H9 (cell line): ENCODE data around the gene RAP1GAP2. TPM values are rescaled to one million over a fixed set of nuclear protein-coding genes. Genes with fewer than 3 reads are reported as not detected.
A peak's percentile ranks its signal among the peaks of the same experiment; 100 is the strongest.

Experiments
- DNase-seq: peaks from one replicate; pipeline ENCODE4 v3.0.0-alpha.2; 2017
- H2AFZ ChIP-seq: one replicate; pipeline ENCODE4 v1.6.1; 2013; ENCODE audit warnings: mild to moderate bottlenecking, low read length, control low read depth, moderate library complexity
- H2AK5ac ChIP-seq: 2 replicates; pipeline ENCODE4 v1.6.1; 2013; ENCODE audit warnings: low read length, control low read depth, mixed read lengths; ENCODE audit not compliant: insufficient read length
- H2BK120ac ChIP-seq: one replicate; pipeline ENCODE4 v1.6.1; 2013; ENCODE audit warnings: low read depth, mild to moderate bottlenecking, low read length, control low read depth, inconsistent platforms; ENCODE audit not compliant: poor library complexity, severe bottlenecking
- H2BK12ac ChIP-seq: 2 replicates; pipeline ENCODE4 v1.6.1; 2013; ENCODE audit warnings: low read length, control low read depth, mixed read lengths, low read depth; ENCODE audit not compliant: insufficient read length
- H2BK15ac ChIP-seq: 2 replicates; pipeline ENCODE4 v1.6.1; 2013; ENCODE audit warnings: low read depth, low read length, control low read depth
- H2BK20ac ChIP-seq: one replicate; pipeline ENCODE4 v1.6.1; 2013; ENCODE audit warnings: low read depth, mild to moderate bottlenecking, low read length, control low read depth, inconsistent platforms; ENCODE audit not compliant: poor library complexity, severe bottlenecking
- H2BK5ac ChIP-seq: 2 replicates; pipeline ENCODE4 v1.6.1; 2013; ENCODE audit warnings: low read length, control low read depth, mixed read lengths; ENCODE audit not compliant: insufficient read length
- H3K14ac ChIP-seq: 2 replicates; pipeline ENCODE4 v1.6.1; 2013; ENCODE audit warnings: low read length, control low read depth; ENCODE audit not compliant: insufficient read depth
- H3K18ac ChIP-seq: 2 replicates; pipeline ENCODE4 v1.6.1; 2013; ENCODE audit warnings: low read depth, mild to moderate bottlenecking, mixed read lengths, low read length, control low read depth; ENCODE audit not compliant: insufficient read length
- H3K23ac ChIP-seq: 2 replicates; pipeline ENCODE4 v1.6.1; 2013; ENCODE audit warnings: low read length, control low read depth, mixed read lengths, low read depth; ENCODE audit not compliant: insufficient read length
- H3K23me2 ChIP-seq: 2 replicates; pipeline ENCODE4 v1.6.1; 2013; ENCODE audit warnings: low read depth, mild to moderate bottlenecking, mixed read lengths, low read length, control low read depth; ENCODE audit not compliant: insufficient read length, poor library complexity, severe bottlenecking
- H3K27ac ChIP-seq: 2 replicates; pipeline ENCODE4 v1.5.1; 2013; ENCODE audit warnings: low read length, control low read depth, mixed read lengths, low read depth; ENCODE audit not compliant: insufficient read length
- H3K27me3 ChIP-seq: 2 replicates; pipeline ENCODE4 v1.6.1; 2013; ENCODE audit warnings: low read length, control low read depth, inconsistent platforms; ENCODE audit not compliant: insufficient read depth
- H3K4ac ChIP-seq: 2 replicates; pipeline ENCODE4 v1.6.1; 2013; ENCODE audit warnings: low read depth, mild to moderate bottlenecking, control low read depth, inconsistent platforms, low read length, moderate library complexity
- H3K4me1 ChIP-seq: 2 replicates; pipeline ENCODE4 v1.6.1; 2013; ENCODE audit warnings: low read length, control low read depth, inconsistent platforms; ENCODE audit not compliant: insufficient read depth
- H3K4me2 ChIP-seq: 2 replicates; pipeline ENCODE4 v1.6.1; 2013; ENCODE audit warnings: low read length, control low read depth, mixed read lengths; ENCODE audit not compliant: insufficient read length, insufficient read depth
- H3K56ac ChIP-seq: 2 replicates; pipeline ENCODE4 v1.6.1; 2013; ENCODE audit warnings: low read depth, mild to moderate bottlenecking, mixed read lengths, low read length, control low read depth; ENCODE audit not compliant: insufficient read length
- H3K79me1 ChIP-seq: 2 replicates; pipeline ENCODE4 v1.6.1; 2013; ENCODE audit warnings: low read depth, mild to moderate bottlenecking, moderate library complexity, low read length, control low read depth, inconsistent platforms; ENCODE audit not compliant: insufficient read depth, poor library complexity, severe bottlenecking
- H3K79me2 ChIP-seq: 2 replicates; pipeline ENCODE4 v1.6.1; 2013; ENCODE audit warnings: low read length, control low read depth, inconsistent platforms; ENCODE audit not compliant: insufficient read depth
- H3K9ac ChIP-seq: 2 replicates; pipeline ENCODE4 v1.6.1; 2013; ENCODE audit warnings: low read length, control low read depth, mixed read lengths; ENCODE audit not compliant: insufficient read length; ENCODE audit errors: extremely low read depth
- H3K9me3 ChIP-seq: one replicate; pipeline ENCODE4 v1.6.1; 2013; ENCODE audit warnings: low read depth, low read length, inconsistent platforms; ENCODE audit not compliant: control insufficient read depth
- H3T11ph ChIP-seq: one replicate; pipeline ENCODE4 v1.6.1; 2013; ENCODE audit warnings: mild to moderate bottlenecking, low read length, control low read depth, inconsistent platforms
- H4K20me1 ChIP-seq: one replicate; pipeline ENCODE4 v1.6.1; 2013; ENCODE audit not compliant: control insufficient read depth, insufficient read length, insufficient read depth
- H4K5ac ChIP-seq: 2 replicates; pipeline ENCODE4 v1.6.1; 2013; ENCODE audit warnings: low read depth, mild to moderate bottlenecking, mixed read lengths, low read length, control low read depth; ENCODE audit not compliant: insufficient read length
- H4K8ac ChIP-seq: replicated peaks from 2 replicates; pipeline ENCODE4 v1.6.1; 2013; ENCODE audit warnings: low read length, control low read depth, mixed read lengths, low read depth; ENCODE audit not compliant: insufficient read length
- H4K91ac ChIP-seq: 2 replicates; pipeline ENCODE4 v1.6.1; 2013; ENCODE audit warnings: low read depth, mild to moderate bottlenecking, moderate library complexity, mixed read lengths, low read length, control low read depth; ENCODE audit not compliant: insufficient read length
- H3K27ac Mint-ChIP-seq, 3 experiments: 2 replicates in 2 of 3; 3 replicates in 1 of 3; pipeline ENCODE4 v1.8.0; 2020 to 2021; ENCODE audit warnings: mixed read lengths in 3 of 3, mild to moderate bottlenecking in 1 of 3, moderate library complexity in 1 of 3
- H3K27me3 Mint-ChIP-seq: 2 replicates; pipeline ENCODE4 v1.8.0; 2021; ENCODE audit warnings: low read depth, mild to moderate bottlenecking, moderate library complexity, mixed read lengths
- H3K36me3 Mint-ChIP-seq, 3 experiments: 2 replicates in 2 of 3; 3 replicates in 1 of 3; pipeline ENCODE4 v1.8.0; 2020 to 2021; ENCODE audit warnings: low read depth in 3 of 3, mixed read lengths in 3 of 3; ENCODE audit not compliant: insufficient read depth in 1 of 3
- H3K4me1 Mint-ChIP-seq, 2 experiments: 2 replicates each; pipeline ENCODE4 v1.8.0; 2020; ENCODE audit warnings: mixed read lengths in 2 of 2
- H3K4me3 Mint-ChIP-seq, 2 experiments: 2 replicates in 1 of 2; 3 replicates in 1 of 2; pipeline ENCODE4 v1.8.0; 2020 to 2021; ENCODE audit warnings: mild to moderate bottlenecking in 2 of 2, mixed read lengths in 2 of 2, moderate library complexity in 1 of 2
- H3K9me3 Mint-ChIP-seq, 2 experiments: 2 replicates in 1 of 2; 3 replicates in 1 of 2; pipeline ENCODE4 v1.8.0; 2020; ENCODE audit warnings: mild to moderate bottlenecking in 2 of 2, mixed read lengths in 2 of 2, moderate library complexity in 1 of 2
- CTCF ChIP-seq: fragments of 200-600 bp; sonication (generic); conservative IDR thresholded peaks from 3 replicates; pipeline ENCODE4 v1.8.0; 2021; ENCODE audit warnings: antibody characterized with exemption, mild to moderate bottlenecking
- WGBS: extraction: QIAGEN DNeasy Blood & Tissue Kit; methylation state at CpG from one replicate; pipeline ENCODE4 v1.1.7; 2013; ENCODE audit warnings: missing lambda C conversion rate, low lambda C conversion rate, mixed read lengths; ENCODE audit not compliant: insufficient read length; ENCODE audit errors: extremely low coverage; 5-methylcytosine and 5-hydroxymethylcytosine counted together
- total RNA-seq: library from RNA; stranded (reverse); gene quantifications from 2 replicates; pipeline ENCODE4 v1.2.1, GENCODE V29; 2021

RAP1GAP2 gene
- total RNA-seq, 1 experiment from 2014 or later: 33.8 TPM

- H3K27ac Mint-ChIP-seq: peak overlapping the region in 2 of 3 experiments; percentile 44 to 87; a peak in 1 of 7 replicates
- no CpG with 5 or more reads among the region's 14 CpGs for WGBS
- H3K27ac ChIP-seq: no peak overlapping the region
- H3K4me1 Mint-ChIP-seq: peaks cover 31 to 32% of the 10 kb centered on the region in 2 experiments
- H3K9me3 ChIP-seq: no peaks in the 10 kb centered on the region
- H3K79me2 ChIP-seq: no peaks in the 10 kb centered on the region; the same call in 1 of the 2 replicates
- no peak overlapping the region for H2BK12ac ChIP-seq
- no peak overlapping the region for H3K9ac ChIP-seq
- H3K4me1 ChIP-seq: peaks cover 10% of the 10 kb centered on the region; the same call in 1 of the 2 replicates
- no peak overlapping the region for H2BK15ac ChIP-seq
- H3K23ac ChIP-seq: no peak overlapping the region
- H2BK120ac ChIP-seq: no peak overlapping the region
- H3K36me3 Mint-ChIP-seq: peaks cover 2 to 20% (median 12%) of the 10 kb centered on the region in 3 experiments; a peak in 6 of 7 replicates
- no peak overlapping the region for H4K8ac ChIP-seq
- H3K9me3 Mint-ChIP-seq: no peaks in the 10 kb centered on the region
- H4K5ac ChIP-seq: no peak overlapping the region
- H2AK5ac ChIP-seq: no peak overlapping the region
- H2BK5ac ChIP-seq: no peak overlapping the region
- no peak overlapping the region for H3K4me2 ChIP-seq
- H3K4ac ChIP-seq: no peak overlapping the region
- no peaks in the 10 kb centered on the region for H3K27me3 ChIP-seq
- TF ChIP-seq CTCF: no peak
- no peak overlapping the region for H4K91ac ChIP-seq
- no peak overlapping the region; a peak in 1 of 5 replicates for H3K4me3 Mint-ChIP-seq
- no peak overlapping the region for H2AFZ ChIP-seq
- H3K27me3 Mint-ChIP-seq: no peaks in the 10 kb centered on the region; the same call in 1 of the 2 replicates
- H3K79me1 ChIP-seq: no peaks in the 10 kb centered on the region
- no peak overlapping the region for H3K14ac ChIP-seq
- no peak overlapping the region for H3K18ac ChIP-seq
- H2BK20ac ChIP-seq: no peak overlapping the region
- H3T11ph ChIP-seq: no peak overlapping the region
- DNase-seq: no peak
- H3K23me2 ChIP-seq: no peaks in the 10 kb centered on the region
- H3K56ac ChIP-seq: no peak overlapping the region
- no peaks in the 10 kb centered on the region for H4K20me1 ChIP-seq
Measured at GRCh38 chr17:2926019-2926650, 129.9 kb downstream of the RAP1GAP2 start.
